Right lobe of liver (tissue), 6 donors: ENCODE measurements around the gene EPHA3. TPM values are rescaled to one million over a fixed set of nuclear protein-coding genes. Genes with fewer than 3 reads are reported as not detected.

Experiments used
- ATAC-seq, 4 donors: fragments of 200-7000 bp; cut with Tn5 transposase; one replicate each; pipeline ENCODE4 v1.9.1; 2020; ENCODE audit warnings: mild to moderate bottlenecking in 4 of 4, moderate library complexity in 4 of 4
- DNase-seq, 3 donors: peaks; one replicate each; pipeline ENCODE4 v3.0.0-alpha.2; 2020
- H3K27ac ChIP-seq, 3 donors: fragments of 200-600 bp; one replicate each; pipeline ENCODE4 v1.8.0; 2022
- H3K27me3 ChIP-seq, 2 donors: fragments of 200-600 bp; one replicate each; pipeline ENCODE4 v1.8.0; 2022
- H3K36me3 ChIP-seq, 4 donors: fragments of 200-600 bp; sonication (generic) in 1 of 4; one replicate each; pipeline versions ENCODE4 v1.5.1 to v1.8.0; 2017 to 2022; ENCODE audit warnings: control low read depth in 1 of 4
- H3K4me1 ChIP-seq, 4 donors: fragments of 200-600 bp; sonication (generic) in 1 of 4; one replicate each; pipeline versions ENCODE4 v1.5.1 to v1.8.0; 2017 to 2022; ENCODE audit warnings: control low read depth in 1 of 4
- H3K4me3 ChIP-seq, 3 donors: fragments of 200-600 bp; one replicate each; pipeline ENCODE4 v1.8.0; 2022
- H3K9me3 ChIP-seq, 4 donors: fragments of 200-600 bp; sonication (generic) in 1 of 4; one replicate each; pipeline versions ENCODE4 v1.5.1 to v1.8.0; 2017 to 2022; ENCODE audit warnings: control low read depth in 1 of 4
- CTCF ChIP-seq, 4 donors: fragments of 200-600 bp in 3 of 4; fragments of 450-650 bp in 1 of 4; IDR thresholded peaks; one replicate each; pipeline versions ENCODE4 v1.5.1 to v1.8.0; 2016 to 2022; ENCODE audit warnings: antibody characterized with exemption in 4 of 4, mild to moderate bottlenecking in 2 of 4
- POLR2A ChIP-seq: fragments of 450-650 bp; IDR thresholded peaks from one replicate; pipeline ENCODE4 v1.6.1; 2017; ENCODE audit warnings: antibody characterized with exemption, mild to moderate bottlenecking
- WGBS: methylation state at CpG from one replicate; pipeline ENCODE4 v1.1.6; 2018; ENCODE audit warnings: low coverage, low lambda C conversion rate; ENCODE audit not compliant: insufficient coverage; ENCODE audit errors: missing lambda C conversion rate; 5-methylcytosine and 5-hydroxymethylcytosine counted together
- intact Hi-C, 2 donors: fragments of 100-400 bp; cut with DNase I; formaldehyde crosslinking; loops; one replicate each; pipeline versions ENCODE4 v1.11.2 to v1.14.1; 2022
- total RNA-seq, 6 experiments: library from RNA; depleted of rRNA in 2 of 6; stranded (reverse); fragments of >200 nt in 2 of 6; fragmentation: NEBNext Ultra II Directional in 3 of 6; extraction: Animal tissue kit (Norgen Biotek cat#: 25700) in 3 of 6; gene quantifications; one replicate each; pipeline versions ENCODE4 v1.1.0 to v1.2.4, GENCODE V29; 2016 to 2023
- donor health status: DM: no; HTN: yes; CAD: no.
- donor health status: DM: no; HTN: no; CAD: no.
- donor health status: DM: no; HTN: no; CAD: no.
- donor health status: DM: no; HTN: yes; CAD: no.
- donor health status: DM: no; HTN: yes; CAD: no.

EPHA3 gene
- total RNA-seq, 6 experiments from 2014 or later = 0.95 to 2.9 (median 1.5) TPM

- ATAC-seq = no peak
- no peak overlapping the region for H3K4me3 ChIP-seq
- no peaks in the 10 kb centered on the region for H3K9me3 ChIP-seq
- 66% methylated on average over 4 of the region's 4 CpGs for WGBS
- no peaks in the 10 kb centered on the region for H3K36me3 ChIP-seq
- H3K27me3 ChIP-seq = no peaks in the 10 kb centered on the region
- DNase-seq = no peak
- no peak overlapping the region for H3K27ac ChIP-seq
- H3K4me1 ChIP-seq = no peaks in the 10 kb centered on the region
- intact Hi-C loops = no loop called here
- no peak for TF ChIP-seq POLR2A
- TF ChIP-seq CTCF (IDR thresholded peaks at IDR 0.05) = no peak
Measured at GRCh38 chr3:89449086-89449485, 341.7 kb downstream of the EPHA3 start.

DNA sequence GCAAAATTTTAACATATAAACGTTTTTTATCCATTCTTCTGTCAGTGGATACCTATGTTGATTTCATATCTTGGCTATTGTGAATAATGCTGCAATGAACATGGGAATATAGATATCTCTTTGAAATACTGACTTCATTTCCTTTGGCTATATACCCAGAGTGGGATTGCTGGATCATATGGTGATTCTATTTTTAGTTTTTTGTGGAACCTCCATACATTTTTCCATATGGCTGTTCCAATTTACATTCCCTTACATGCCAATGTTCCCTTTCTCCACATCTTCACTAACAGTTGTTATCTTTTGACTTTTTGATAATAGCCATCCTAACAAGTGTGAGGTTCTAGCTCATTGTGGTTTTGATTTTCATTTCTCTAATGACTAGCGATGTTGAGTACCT lies 344.6 kb downstream of the EPHA3 start:
- WGBS = 50% methylated on average over 2 of the region's 2 CpGs
- ATAC-seq (no peak), DNase-seq (no peak)
- Histone ChIP-seq H3K27ac (no peak overlapping the region), H3K9me3 (no peaks in the 10 kb centered on the region), H3K36me3 (no peaks in the 10 kb centered on the region), H3K4me1 (no peaks in the 10 kb centered on the region), H3K4me3 (no peak overlapping the region), H3K27me3 (no peaks in the 10 kb centered on the region)
- TF ChIP-seq CTCF (IDR thresholded peaks at IDR 0.05) (no peak), POLR2A (no peak)
- intact Hi-C loops = no loop called here

GRCh38 chr3:89455240-89455639 lies 347.8 kb downstream of the EPHA3 start:
- Histone ChIP-seq H3K27ac (no peak overlapping the region), H3K9me3 (no peaks in the 10 kb centered on the region), H3K27me3 (no peaks in the 10 kb centered on the region), H3K4me1 (no peaks in the 10 kb centered on the region), H3K4me3 (no peak overlapping the region), H3K36me3 (no peaks in the 10 kb centered on the region)
- intact Hi-C loops = no loop called here
- no peak for DNase-seq
- 56% methylated on average over 2 of the region's 2 CpGs for WGBS
- no peak for TF ChIP-seq CTCF (IDR thresholded peaks at IDR 0.05)
- no peak for TF ChIP-seq POLR2A
- no peak for ATAC-seq

DNA sequence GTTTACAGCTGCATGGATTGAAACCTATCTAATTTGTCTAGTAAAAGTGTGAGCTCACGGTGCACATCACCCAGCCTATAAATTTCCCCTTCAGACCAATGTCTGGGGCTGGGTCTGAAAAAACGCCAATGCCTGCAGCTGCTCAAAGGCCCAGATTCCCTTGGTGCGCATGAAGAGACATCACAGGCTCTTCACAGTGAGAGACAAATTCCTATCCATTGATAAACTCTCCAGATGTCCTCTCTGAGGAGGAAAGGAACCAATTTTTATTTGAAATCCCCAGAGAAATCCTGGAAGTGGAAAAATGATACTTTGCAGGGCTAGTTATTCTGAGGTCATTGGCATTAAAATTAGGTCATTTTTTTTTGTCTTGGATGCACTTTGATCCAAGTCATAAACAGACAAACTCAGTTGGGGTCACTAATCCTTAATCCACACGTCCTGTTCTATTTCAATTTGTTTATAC lies 360.5 kb downstream of the EPHA3 start:
- no peak overlapping the region for H3K27ac ChIP-seq
- H3K27me3 ChIP-seq = no peaks in the 10 kb centered on the region
- intact Hi-C loops = no loop called here
- ATAC-seq (peak in 2 of 4 donors; percentile 36 to 38), DNase-seq (no peak)
- no peak for TF ChIP-seq CTCF (IDR thresholded peaks at IDR 0.05)
- TF ChIP-seq POLR2A = no peak
- 36% methylated on average over 4 of the region's 4 CpGs for WGBS
- no peaks in the 10 kb centered on the region for H3K9me3 ChIP-seq
- H3K36me3 ChIP-seq = no peaks in the 10 kb centered on the region
- H3K4me1 ChIP-seq = no peaks in the 10 kb centered on the region
- no peak overlapping the region for H3K4me3 ChIP-seq

GRCh38 chr3:89472101-89472500 lies 364.7 kb downstream of the EPHA3 start:
- TF ChIP-seq CTCF (IDR thresholded peaks at IDR 0.05) (no peak), POLR2A (no peak)
- no peaks in the 10 kb centered on the region for H3K4me1 ChIP-seq
- H3K9me3 ChIP-seq = no peaks in the 10 kb centered on the region
- H3K27ac ChIP-seq = no peak overlapping the region
- no peak overlapping the region for H3K4me3 ChIP-seq
- intact Hi-C loops = no loop called here
- H3K36me3 ChIP-seq = no peaks in the 10 kb centered on the region
- 54% methylated on average over 4 of the region's 4 CpGs for WGBS
- no peaks in the 10 kb centered on the region for H3K27me3 ChIP-seq
- ATAC-seq = no peak
- DNase-seq = no peak
